ENCODE results near the gene CCDC60. TPM values are rescaled to one million over a fixed set of nuclear protein-coding genes. Genes with fewer than 3 reads are reported as not detected.

The CCDC60 gene
- total RNA-seq, 2 experiments from 2014 or later = not detected

DNA sequence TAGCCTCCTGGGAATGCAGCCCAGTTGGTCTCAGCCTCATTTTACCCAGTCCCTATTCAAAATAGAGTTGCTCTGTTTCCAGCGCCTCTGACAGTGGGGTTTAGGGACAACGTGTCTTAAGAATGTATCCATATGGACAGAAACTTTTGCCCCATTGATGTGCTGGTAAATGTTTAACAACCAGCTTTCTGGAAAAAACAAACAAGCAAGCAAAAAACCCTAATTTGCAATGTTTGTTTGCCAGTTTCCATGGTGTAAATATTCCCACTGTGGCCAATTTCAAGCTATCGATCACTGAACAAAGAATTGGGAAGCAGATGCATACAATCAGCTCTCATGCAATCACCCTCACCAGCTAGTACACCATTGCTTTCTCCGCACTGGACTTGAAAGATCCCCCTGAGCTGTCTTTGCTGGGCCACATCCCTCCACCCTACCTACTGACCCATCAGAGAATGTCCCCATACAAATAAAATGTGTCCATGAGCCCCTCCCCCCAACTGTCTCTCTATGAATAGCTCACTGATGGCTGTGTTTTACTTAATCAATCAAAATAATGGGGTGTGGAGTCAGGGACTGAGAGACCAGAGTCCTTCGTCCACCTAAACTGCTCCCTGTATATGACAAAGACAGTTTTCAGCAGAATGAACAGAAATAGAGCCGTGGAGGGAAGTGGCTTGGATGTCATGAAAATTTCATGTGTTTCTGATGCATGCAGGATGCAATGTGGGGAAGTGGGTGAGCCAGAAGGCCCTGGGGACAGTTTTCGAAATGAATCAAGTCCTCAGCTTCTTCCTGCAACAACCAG lies 40.8 kb downstream of the CCDC60 start:
- intact Hi-C loops (cut with micrococcal nuclease) = no loop called here
- Mint-ChIP-seq H3K4me1 (ENCODE audit: low read depth) (no peaks in the 10 kb centered on the region), H3K4me3 (no peak overlapping the region), H3K27me3 (ENCODE audit: low read depth) (peaks cover 4% of the 10 kb centered on the region), H3K9me3 (no peaks in the 10 kb centered on the region), H3K27ac (no peak overlapping the region), H3K36me3 (ENCODE audit: low read depth) (no peaks in the 10 kb centered on the region)
- DNase-seq = no peak
- CTCF ChIA-PET = no interaction called here

- CTCF ChIA-PET = no interaction called here
- H3K9me3 Mint-ChIP-seq = no peaks in the 10 kb centered on the region
- H3K27me3 Mint-ChIP-seq (ENCODE audit: low read depth) = peaks cover 4% of the 10 kb centered on the region
- no peak overlapping the region for H3K4me3 Mint-ChIP-seq
- no peak overlapping the region for H3K27ac Mint-ChIP-seq
- no peaks in the 10 kb centered on the region for H3K36me3 Mint-ChIP-seq (ENCODE audit: low read depth)
- DNase-seq = no peak
- intact Hi-C loops (cut with micrococcal nuclease) = no loop called here
- H3K4me1 Mint-ChIP-seq (ENCODE audit: low read depth) = no peaks in the 10 kb centered on the region
These were observed 41.3 kb downstream of the CCDC60 start for GRCh38 chr12:119375883-119376190.

- Mint-ChIP-seq H3K36me3 (ENCODE audit: low read depth) (no peaks in the 10 kb centered on the region), H3K4me3 (no peak overlapping the region), H3K27ac (no peak overlapping the region), H3K27me3 (ENCODE audit: low read depth) (peaks cover 4% of the 10 kb centered on the region), H3K9me3 (peaks cover 3% of the 10 kb centered on the region), H3K4me1 (ENCODE audit: low read depth) (no peaks in the 10 kb centered on the region)
- CTCF ChIA-PET = no interaction called here
- intact Hi-C loops (cut with micrococcal nuclease) = no loop called here
- DNase-seq = no peak
These were observed 44.4 kb downstream of the CCDC60 start for GRCh38 chr12:119378903-119379302.

DNA sequence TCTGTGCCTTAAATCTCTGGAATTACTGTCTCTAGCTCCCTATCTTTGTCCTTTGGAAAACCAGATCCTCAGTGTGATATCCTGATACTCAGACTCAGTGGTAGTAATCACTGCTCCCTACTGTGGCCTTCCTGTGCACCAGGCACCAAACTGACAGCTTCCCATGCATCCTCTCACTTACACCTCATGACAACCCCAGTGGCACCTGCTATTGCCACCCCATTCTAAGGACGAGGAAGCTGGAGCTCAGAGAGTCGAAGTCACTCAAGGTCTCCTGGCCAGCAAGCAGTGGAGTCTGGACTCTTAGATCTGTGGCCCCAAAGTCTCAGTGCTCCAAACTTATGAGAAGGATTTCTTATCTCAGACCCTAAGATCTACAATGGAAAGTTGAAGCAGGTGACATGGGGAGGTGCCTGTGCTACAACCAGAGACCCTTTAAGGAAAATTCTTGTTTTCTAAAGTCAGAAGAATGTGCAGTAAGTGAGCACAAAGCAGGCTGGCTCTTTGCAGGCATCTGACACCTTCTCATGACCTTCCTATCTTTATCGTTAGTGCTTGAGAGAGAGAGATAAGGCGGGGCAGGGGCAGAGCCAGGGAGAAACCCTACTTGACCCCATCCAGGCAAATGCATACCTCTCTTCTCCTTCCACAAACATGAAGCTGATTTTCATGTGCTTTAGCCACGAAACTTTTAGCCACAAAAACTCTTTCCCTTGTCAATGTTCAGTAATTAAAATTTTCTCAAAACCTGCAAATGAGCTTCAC lies 47.1 kb downstream of the CCDC60 start:
- peaks cover 3% of the 10 kb centered on the region for H3K9me3 Mint-ChIP-seq
- intact Hi-C loops (cut with micrococcal nuclease) = no loop called here
- CTCF ChIA-PET = interaction anchor here (0.6 kb wide), 1 partner anchor 39 kb away, joined by 4 read pairs; no protein-coding TSS in a partner anchor
- no peak for DNase-seq
- no peaks in the 10 kb centered on the region for H3K27me3 Mint-ChIP-seq (ENCODE audit: low read depth)
- no peaks in the 10 kb centered on the region for H3K36me3 Mint-ChIP-seq (ENCODE audit: low read depth)
- no peak overlapping the region for H3K4me3 Mint-ChIP-seq
- H3K4me1 Mint-ChIP-seq (ENCODE audit: low read depth) = no peaks in the 10 kb centered on the region
- no peak overlapping the region for H3K27ac Mint-ChIP-seq

- H3K9me3 Mint-ChIP-seq = peaks cover 3% of the 10 kb centered on the region
- CTCF ChIA-PET = no interaction called here
- no peaks in the 10 kb centered on the region for H3K27me3 Mint-ChIP-seq (ENCODE audit: low read depth)
- no peak overlapping the region for H3K4me3 Mint-ChIP-seq
- H3K36me3 Mint-ChIP-seq (ENCODE audit: low read depth) = no peaks in the 10 kb centered on the region
- no peak overlapping the region for H3K27ac Mint-ChIP-seq
- no peak for DNase-seq
- intact Hi-C loops (cut with micrococcal nuclease) = no loop called here
- H3K4me1 Mint-ChIP-seq (ENCODE audit: low read depth) = no peaks in the 10 kb centered on the region
These were observed 48.7 kb downstream of the CCDC60 start for GRCh38 chr12:119383206-119383605.

GRCh38 chr12:119384340-119384739 lies 49.8 kb downstream of the CCDC60 start:
- Mint-ChIP-seq H3K36me3 (ENCODE audit: low read depth) (no peaks in the 10 kb centered on the region), H3K9me3 (peaks cover 3% of the 10 kb centered on the region), H3K4me3 (no peak overlapping the region), H3K27ac (no peak overlapping the region), H3K27me3 (ENCODE audit: low read depth) (no peaks in the 10 kb centered on the region), H3K4me1 (ENCODE audit: low read depth) (no peaks in the 10 kb centered on the region)
- intact Hi-C loops (cut with micrococcal nuclease) = no loop called here
- DNase-seq = no peak
- CTCF ChIA-PET = no interaction called here

DNA sequence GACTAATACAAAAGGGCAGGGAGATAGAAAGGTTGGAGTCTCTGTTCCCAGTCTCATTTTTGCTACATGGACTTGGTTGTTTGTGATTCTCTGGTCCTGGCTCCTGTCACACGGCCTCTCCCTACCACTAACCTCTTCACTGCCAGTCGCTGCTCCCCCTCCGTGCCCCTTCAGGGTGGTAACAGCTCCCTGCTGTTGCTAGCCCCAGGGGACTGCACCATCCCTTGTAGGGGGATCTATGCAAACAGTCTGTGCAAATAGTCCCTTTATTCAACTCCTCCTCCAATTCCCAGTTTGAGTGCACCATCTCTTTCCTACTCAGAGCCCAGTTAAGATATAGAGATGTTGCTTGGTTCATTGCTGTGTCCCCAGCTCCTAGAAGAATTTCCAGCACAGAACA lies 51.1 kb downstream of the CCDC60 start:
- CTCF ChIA-PET = no interaction called here
- Mint-ChIP-seq H3K27ac (no peak overlapping the region), H3K4me3 (no peak overlapping the region), H3K36me3 (ENCODE audit: low read depth) (no peaks in the 10 kb centered on the region), H3K9me3 (peaks cover 3% of the 10 kb centered on the region), H3K27me3 (ENCODE audit: low read depth) (no peaks in the 10 kb centered on the region), H3K4me1 (ENCODE audit: low read depth) (no peaks in the 10 kb centered on the region)
- intact Hi-C loops (cut with micrococcal nuclease) = no loop called here
- DNase-seq = no peak

GRCh38 chr12:119389687-119390086 lies 55.2 kb downstream of the CCDC60 start:
- CTCF ChIA-PET = no interaction called here
- H3K4me3 Mint-ChIP-seq = no peak overlapping the region

DNA sequence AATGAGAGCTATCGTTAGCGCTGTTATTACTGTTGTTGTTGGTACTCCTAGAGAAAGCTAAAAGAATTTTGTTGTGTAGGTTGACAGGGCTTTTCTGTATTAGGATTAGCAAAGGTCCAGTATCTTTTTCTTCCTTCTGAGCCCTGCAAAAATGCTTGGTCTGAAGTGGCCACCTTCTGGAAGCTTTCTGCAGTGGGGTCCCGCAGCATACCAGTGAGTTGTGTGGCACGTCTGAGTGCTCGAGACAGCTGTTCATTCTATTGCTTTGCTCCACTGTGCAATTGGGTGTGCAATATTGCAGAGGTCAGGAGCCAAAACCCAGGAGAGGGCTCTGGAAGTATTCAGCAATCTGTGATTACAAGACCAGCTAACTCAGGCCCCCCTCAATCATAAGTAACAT lies 57.1 kb downstream of the CCDC60 start:
- no peak overlapping the region for H3K27ac Mint-ChIP-seq
- intact Hi-C loops (cut with micrococcal nuclease) = no loop called here
- H3K9me3 Mint-ChIP-seq = no peaks in the 10 kb centered on the region
- DNase-seq = no peak
- no peaks in the 10 kb centered on the region for H3K4me1 Mint-ChIP-seq (ENCODE audit: low read depth)
- CTCF ChIA-PET = no interaction called here
- H3K36me3 Mint-ChIP-seq (ENCODE audit: low read depth) = no peaks in the 10 kb centered on the region
- H3K27me3 Mint-ChIP-seq (ENCODE audit: low read depth) = peaks cover 2% of the 10 kb centered on the region
- H3K4me3 Mint-ChIP-seq = no peak overlapping the region

More at GRCh38 chr12:119389687-119390086, 55.2 kb downstream of the CCDC60 start:
- H3K27ac Mint-ChIP-seq = no peak overlapping the region
- H3K36me3 Mint-ChIP-seq (ENCODE audit: low read depth) = no peaks in the 10 kb centered on the region
- H3K4me1 Mint-ChIP-seq (ENCODE audit: low read depth) = no peaks in the 10 kb centered on the region
- intact Hi-C loops (cut with micrococcal nuclease) = no loop called here
- no peak for DNase-seq
- H3K27me3 Mint-ChIP-seq (ENCODE audit: low read depth) = peaks cover 2% of the 10 kb centered on the region
- H3K9me3 Mint-ChIP-seq = no peaks in the 10 kb centered on the region

- H3K4me3 Mint-ChIP-seq = no peak overlapping the region
- peaks cover 2% of the 10 kb centered on the region for H3K27me3 Mint-ChIP-seq (ENCODE audit: low read depth)
- CTCF ChIA-PET = no interaction called here
- H3K36me3 Mint-ChIP-seq (ENCODE audit: low read depth) = no peaks in the 10 kb centered on the region
- H3K9me3 Mint-ChIP-seq = no peaks in the 10 kb centered on the region
- no peaks in the 10 kb centered on the region for H3K4me1 Mint-ChIP-seq (ENCODE audit: low read depth)
- intact Hi-C loops (cut with micrococcal nuclease) = no loop called here
- no peak overlapping the region for H3K27ac Mint-ChIP-seq
- DNase-seq = no peak
These were observed 59.1 kb downstream of the CCDC60 start for GRCh38 chr12:119393677-119394076.

GRCh38 chr12:119397540-119397939 lies 63.0 kb downstream of the CCDC60 start:
- intact Hi-C loops (cut with micrococcal nuclease) = no loop called here
- Mint-ChIP-seq H3K36me3 (ENCODE audit: low read depth) (no peaks in the 10 kb centered on the region), H3K4me3 (no peak overlapping the region), H3K9me3 (no peaks in the 10 kb centered on the region), H3K4me1 (ENCODE audit: low read depth) (no peaks in the 10 kb centered on the region), H3K27me3 (ENCODE audit: low read depth) (peaks cover 2% of the 10 kb centered on the region), H3K27ac (no peak overlapping the region)
- DNase-seq = no peak
- CTCF ChIA-PET = interaction anchor here (0.7 kb wide), 1 partner anchor 16 kb away, joined by 4 read pairs; no protein-coding TSS in a partner anchor

DNA sequence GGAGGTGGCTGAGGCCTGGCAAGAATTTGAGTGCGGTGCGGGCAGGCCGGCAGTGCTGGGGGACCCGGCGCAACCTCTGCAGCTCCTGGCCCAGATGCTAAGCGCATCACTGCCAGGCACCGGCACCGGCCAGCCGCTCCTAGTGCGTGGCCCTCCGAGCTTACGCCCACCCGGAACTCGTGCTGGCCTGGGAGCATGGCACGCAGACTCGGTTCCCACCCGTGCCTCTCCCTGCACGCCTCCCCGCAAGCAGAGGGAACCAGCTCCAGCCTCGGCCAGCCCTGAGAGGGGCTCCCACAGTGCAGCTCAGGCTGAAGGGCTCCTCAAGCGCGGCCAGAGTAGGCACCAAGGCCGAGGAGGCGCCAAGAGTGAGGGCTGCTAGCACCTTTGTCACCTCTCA lies 63.7 kb downstream of the CCDC60 start:
- no peaks in the 10 kb centered on the region for H3K4me1 Mint-ChIP-seq (ENCODE audit: low read depth)
- no peak overlapping the region for H3K27ac Mint-ChIP-seq
- H3K4me3 Mint-ChIP-seq = no peak overlapping the region
- CTCF ChIA-PET = no interaction called here
- H3K9me3 Mint-ChIP-seq = no peaks in the 10 kb centered on the region
- DNase-seq = no peak
- H3K27me3 Mint-ChIP-seq (ENCODE audit: low read depth) = peaks cover 2% of the 10 kb centered on the region
- H3K36me3 Mint-ChIP-seq (ENCODE audit: low read depth) = no peaks in the 10 kb centered on the region
- intact Hi-C loops (cut with micrococcal nuclease) = no loop called here

DNA sequence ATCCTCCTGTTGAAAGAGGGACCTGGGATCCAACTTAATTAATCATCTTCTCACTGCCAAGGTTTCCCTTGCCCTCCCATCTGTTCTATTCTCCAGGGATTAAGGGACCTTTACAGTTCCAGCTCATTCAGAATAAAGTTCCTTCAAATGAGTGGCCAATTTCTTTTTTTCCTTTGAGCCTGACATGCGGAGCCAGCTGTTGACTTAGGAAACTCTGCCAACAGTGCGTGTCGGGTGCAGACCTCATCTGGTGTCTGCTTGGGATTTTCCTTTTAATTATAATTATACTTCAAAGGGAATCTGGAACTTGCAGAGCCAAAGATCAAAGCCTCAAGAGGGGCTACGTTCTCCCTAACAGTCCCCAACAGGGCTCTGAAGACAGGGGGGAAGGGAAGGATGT lies 64.8 kb downstream of the CCDC60 start:
- Mint-ChIP-seq H3K4me3 (no peak overlapping the region), H3K27me3 (ENCODE audit: low read depth) (peaks cover 2% of the 10 kb centered on the region), H3K4me1 (ENCODE audit: low read depth) (no peaks in the 10 kb centered on the region), H3K27ac (no peak overlapping the region), H3K36me3 (ENCODE audit: low read depth) (no peaks in the 10 kb centered on the region), H3K9me3 (no peaks in the 10 kb centered on the region)
- no peak for DNase-seq
- intact Hi-C loops (cut with micrococcal nuclease) = no loop called here
- CTCF ChIA-PET = no interaction called here

Measured in activated naive CD4-positive, alpha-beta T cell treated with anti-CD3 and anti-CD28 coated beads for 36 hours (primary cell).